Right renal pelvis (tissue), 4 donors: ENCODE data around the gene ZNF675. TPM values are rescaled to one million over a fixed set of nuclear protein-coding genes. Genes with fewer than 3 reads are reported as not detected.
"Not testable (repeated sequence)": the region's sequence is repeated elsewhere in the genome, so short reads cannot be mapped to it uniquely, and the experiment has no call there.

Source experiments
- DNase-seq, 4 donors: peaks; one replicate each; pipeline ENCODE4 v3.0.0-alpha.2; 2013; ENCODE audit warnings: low read depth in 4 of 4, low spot score in 3 of 4, missing footprints in 1 of 4
- polyA plus RNA-seq, 4 donors: library from polyadenylated mRNA; unstranded; fragments of 120-200 nt; gene quantifications; one replicate each; pipeline ENCODE4 v1.2.1, GENCODE V29; 2013; ENCODE audit not compliant: insufficient read length in 4 of 4

Gene ZNF675
- 10 to 100 TPM; 14.8 to 21.1 (median 19.6) TPM for polyA plus RNA-seq

- DNase-seq, result peak; percentile 82 to 90 (median 84)
Measured at GRCh38 chr19:23686621-23687423, at the start of gene ZNF675. Gene ZNF675, minus strand, starts transcription at chr19:23687212. Its CDS starts 179 bp downstream, at chr19:23687033.

- not testable (repeated sequence) for DNase-seq
Measured at GRCh38 chr19:23730729-23731465, 43.9 kb upstream of the ZNF675 start.

GRCh38 chr19:23724161-23724560 is 37.1 kb upstream of the ZNF675 start:
- DNase-seq, result not testable (repeated sequence)

- DNase-seq, result no peak
Measured at GRCh38 chr19:23718802-23719201, 31.8 kb upstream of the ZNF675 start.

GRCh38 chr19:23716792-23717191 is 29.8 kb upstream of the ZNF675 start:
- DNase-seq, result no peak

GRCh38 chr19:23709347-23709746 is 22.3 kb upstream of the ZNF675 start:
- DNase-seq, result no peak

GRCh38 chr19:23706657-23707056 is 19.6 kb upstream of the ZNF675 start:
- DNase-seq, result no peak

GRCh38 chr19:23699521-23699860 is 12.5 kb upstream of the ZNF675 start:
- no peak for DNase-seq

GRCh38 chr19:23698711-23699520 is 11.9 kb upstream of the ZNF675 start:
- DNase-seq, result no peak

- not testable (repeated sequence) for DNase-seq
Measured at GRCh38 chr19:23692937-23693336, 5.9 kb upstream of the ZNF675 start.

GRCh38 chr19:23673132-23673531 is 13.9 kb downstream of the ZNF675 start:
- DNase-seq, result no peak

- DNase-seq, result not testable (repeated sequence)
Measured at GRCh38 chr19:23668606-23669005, 18.4 kb downstream of the ZNF675 start.

- DNase-seq, result no peak
Measured at GRCh38 chr19:23665651-23666410, 21.2 kb downstream of the ZNF675 start.

GRCh38 chr19:23649817-23650216 is 37.2 kb downstream of the ZNF675 start:
- not testable (repeated sequence) for DNase-seq

Other genes starting within 250 kb of the ZNF675 start
- gene ZNF681, start 71.7 kb upstream of the ZNF675 start, polyA plus RNA-seq, result 10 to 100 TPM in 1 of 4 donors, 1 to 10 TPM in 3; 5.4 to 10.5 (median 9.1) TPM
- 10 to 100 TPM in 3 of 4 donors, 1 to 10 TPM in 1; 9.9 to 14.4 (median 13.1) TPM for gene ZNF726, start 227.7 kb upstream of the ZNF675 start, polyA plus RNA-seq